Activated CD4-positive, alpha-beta T cell treated with anti-CD3 and anti-CD28 coated beads, Interleukin-2, amount 50 U/mL, for 16 hours (primary cell): Measurements from ENCODE around the gene NCAM2.

Experiments
- DNase-seq: peaks from one replicate; pipeline ENCODE4 v3.0.0-alpha.2; 2020

NCAM2 gene

DNA sequence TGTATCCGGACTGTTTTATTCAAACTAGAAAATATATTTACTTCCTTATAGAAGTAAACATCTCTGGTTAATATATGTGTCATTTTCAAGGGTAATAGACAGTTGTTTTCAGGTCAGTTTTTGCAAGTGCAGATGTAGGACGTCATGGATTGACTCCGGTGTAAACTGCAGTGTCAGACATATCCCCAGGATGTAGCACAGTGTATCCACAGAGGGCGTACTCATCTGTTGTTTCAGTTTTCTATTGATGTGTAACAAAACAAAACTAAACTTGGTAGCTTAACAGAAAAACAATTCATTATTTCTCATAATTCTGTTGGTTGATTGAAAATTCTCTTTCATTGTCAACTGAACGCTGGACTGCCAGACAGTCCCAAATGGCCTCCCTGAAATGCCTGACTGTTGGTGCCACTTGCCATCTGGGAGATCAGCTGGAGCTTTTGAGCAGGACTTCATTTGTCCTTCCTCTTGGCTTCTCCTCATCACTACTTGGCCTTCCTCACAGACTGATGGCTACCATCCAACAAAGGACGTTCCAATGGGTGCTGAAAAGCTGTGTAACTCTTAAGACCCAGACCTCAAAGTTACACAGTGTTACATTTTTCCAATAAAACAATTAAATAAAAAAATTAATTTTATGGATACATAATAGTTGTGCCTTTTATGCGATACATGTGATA lies 181.6 kb downstream of the NCAM2 start:
- DNase-seq, result no peak

- no peak for DNase-seq
Measured at GRCh38 chr21:21182401-21183010, 184.3 kb downstream of the NCAM2 start.

GRCh38 chr21:21183092-21183491 lies 184.9 kb downstream of the NCAM2 start:
- no peak for DNase-seq

GRCh38 chr21:21184771-21185528 lies 186.7 kb downstream of the NCAM2 start:
- no peak for DNase-seq

- no peak for DNase-seq
Measured at GRCh38 chr21:21187579-21187978, 189.4 kb downstream of the NCAM2 start.

GRCh38 chr21:21188513-21189195 lies 190.4 kb downstream of the NCAM2 start:
- DNase-seq, result no peak

DNA sequence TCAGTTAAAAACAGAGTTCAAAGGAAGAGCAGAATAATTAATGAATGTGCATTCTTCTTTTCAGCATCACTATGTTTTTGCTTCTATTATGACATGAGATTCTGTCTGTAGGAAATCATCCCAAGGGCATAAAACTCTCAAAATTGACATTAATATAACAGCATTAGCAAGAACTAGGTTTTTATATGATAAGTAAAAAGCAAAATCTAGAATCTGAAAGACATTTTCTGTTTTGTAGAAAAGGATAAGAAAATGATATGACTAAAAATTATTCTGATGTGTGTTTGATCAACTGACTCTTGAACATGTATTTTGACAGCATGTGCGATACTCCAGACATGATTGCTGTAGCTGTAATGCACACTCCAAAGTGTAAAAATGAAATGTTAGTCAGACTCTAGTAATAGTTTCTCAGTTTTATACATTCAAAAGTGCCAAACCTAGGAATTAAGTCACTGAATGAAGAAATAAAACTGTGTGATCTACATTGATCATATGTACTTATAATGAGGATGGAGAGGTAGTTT lies 197.3 kb downstream of the NCAM2 start:
- DNase-seq, result no peak

DNA sequence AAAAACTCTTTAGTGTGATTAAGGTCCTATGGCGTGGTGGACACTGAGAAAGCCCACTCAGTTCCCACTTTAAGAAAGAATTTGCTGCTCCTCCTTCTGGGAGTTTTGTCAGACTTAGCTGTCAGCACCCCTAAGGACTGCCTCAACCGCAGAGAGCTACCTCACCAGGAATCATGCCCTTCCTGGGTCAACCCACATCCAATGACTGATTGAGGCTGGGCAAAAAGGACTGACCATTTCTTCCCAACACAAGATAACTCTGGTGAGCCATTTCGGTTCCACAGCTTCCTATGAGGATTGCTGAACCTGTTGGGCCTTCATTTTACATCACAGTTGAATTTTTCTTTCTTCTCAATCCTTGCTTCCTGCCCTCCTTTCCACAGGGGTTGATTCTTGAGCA lies 197.9 kb downstream of the NCAM2 start:
- DNase-seq, result no peak

DNA sequence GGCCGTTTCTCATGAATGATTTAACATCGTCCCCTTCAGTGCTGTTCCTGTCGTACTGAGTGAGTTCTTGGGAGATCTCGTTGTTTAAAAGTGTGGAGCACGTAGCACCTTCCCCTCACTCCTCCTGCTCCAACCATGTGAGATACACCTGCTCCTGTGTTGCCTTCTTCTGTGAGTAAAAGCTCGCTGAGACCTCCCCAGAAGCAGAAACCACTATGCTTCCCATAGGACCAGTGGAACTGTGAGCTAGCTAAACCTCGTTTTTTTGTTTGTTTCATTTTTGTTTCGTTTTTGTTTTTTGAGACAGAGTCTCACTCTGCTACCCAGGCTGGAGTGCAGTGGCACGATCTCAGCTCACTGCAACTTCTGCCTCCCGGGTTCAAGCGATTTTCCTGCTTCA lies 198.6 kb downstream of the NCAM2 start:
- no peak for DNase-seq

- DNase-seq, result peak; percentile 5
Measured at GRCh38 chr21:21199342-21200102, 201.3 kb downstream of the NCAM2 start.

DNA sequence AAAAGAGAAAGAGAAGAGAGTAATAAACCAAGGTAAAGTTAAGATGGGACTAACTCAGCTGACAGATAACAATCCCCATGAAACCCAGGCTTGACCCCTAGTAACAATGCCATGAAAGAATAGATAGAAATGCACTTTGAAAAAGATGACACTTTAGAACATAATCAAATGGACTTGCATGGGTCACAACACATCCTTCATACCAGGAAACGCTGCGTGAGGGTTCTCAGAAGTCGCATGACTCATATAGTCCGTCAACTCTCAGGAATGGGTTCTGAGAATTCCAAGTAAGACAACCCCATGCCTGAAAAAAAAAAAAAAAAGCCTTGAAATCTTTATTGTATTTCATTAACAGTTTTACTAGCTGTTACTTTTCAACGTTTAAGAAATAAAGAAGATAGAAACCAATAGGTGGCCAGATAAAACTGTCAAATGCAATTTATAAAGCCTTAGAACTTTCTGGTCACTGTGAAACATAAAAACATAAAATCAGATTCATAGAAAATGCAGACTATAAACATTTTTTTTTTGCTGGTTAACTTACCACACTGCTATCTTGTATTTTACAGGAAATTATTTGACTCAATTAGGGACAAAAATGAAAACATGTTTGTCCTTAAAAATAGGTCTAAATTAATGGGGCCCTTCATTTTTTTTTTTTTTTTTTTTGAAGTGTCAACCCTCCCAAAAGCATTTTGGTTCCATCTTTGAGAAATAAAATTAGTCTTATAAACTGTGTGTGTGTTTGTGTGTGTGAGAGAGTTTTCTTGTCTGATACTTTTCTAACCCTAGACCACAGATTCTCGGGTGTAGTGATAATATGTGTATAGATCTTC lies 202.1 kb downstream of the NCAM2 start:
- peak; percentile 62 for DNase-seq

- no peak for DNase-seq
Measured at GRCh38 chr21:21200939-21201615, 202.9 kb downstream of the NCAM2 start.

DNA sequence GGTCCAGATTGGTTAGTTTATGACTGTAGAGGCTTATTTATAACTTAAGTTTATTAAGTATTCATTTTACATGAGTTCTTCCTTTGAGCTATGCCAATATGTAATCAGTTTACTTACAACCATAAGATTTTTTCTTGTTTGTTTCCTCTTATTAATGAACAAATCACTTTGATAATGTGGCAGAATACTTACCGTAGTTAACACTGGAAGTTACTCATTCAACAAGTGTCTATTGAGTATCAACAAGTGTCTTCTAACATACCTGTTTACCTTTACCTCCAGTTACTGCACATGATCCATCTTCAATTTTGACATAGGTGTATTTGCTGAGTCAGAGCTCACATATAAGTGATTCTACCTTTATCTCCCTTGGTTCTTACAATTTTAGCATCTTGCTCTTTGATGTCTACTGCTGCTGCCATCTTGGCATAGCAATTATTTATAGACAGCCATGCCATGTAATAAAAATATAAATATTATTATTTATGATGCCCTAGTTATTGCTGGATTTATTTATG lies 205.7 kb downstream of the NCAM2 start:
- no peak for DNase-seq

DNA sequence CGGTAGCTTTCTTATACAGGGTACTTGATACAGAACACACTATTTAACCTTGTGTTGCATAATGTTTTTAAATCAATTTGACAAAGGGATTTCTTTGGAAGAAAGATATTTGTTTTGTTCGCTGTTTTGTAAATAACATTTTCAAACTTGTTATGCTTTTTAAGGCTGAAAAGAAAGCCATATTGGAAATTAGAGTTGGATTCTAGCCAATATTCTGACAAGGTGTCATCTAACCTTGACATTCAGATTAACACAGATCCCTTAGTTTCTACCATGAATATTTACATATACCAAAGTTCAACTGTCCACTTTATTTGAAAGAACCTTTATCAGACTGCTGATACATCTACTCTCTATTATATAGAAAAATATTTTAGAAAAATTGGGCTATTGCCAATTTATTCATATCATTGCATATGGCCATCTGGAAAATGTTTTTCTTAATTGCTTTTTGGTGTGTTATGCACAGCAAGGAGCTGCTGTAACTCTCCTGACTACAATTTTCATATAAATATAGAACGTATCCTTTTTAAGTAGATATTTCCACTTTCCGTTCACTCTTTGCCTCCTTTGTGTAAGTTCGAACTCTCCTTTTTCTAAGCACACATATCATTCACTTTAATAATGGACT lies 206.3 kb downstream of the NCAM2 start:
- no peak for DNase-seq

DNA sequence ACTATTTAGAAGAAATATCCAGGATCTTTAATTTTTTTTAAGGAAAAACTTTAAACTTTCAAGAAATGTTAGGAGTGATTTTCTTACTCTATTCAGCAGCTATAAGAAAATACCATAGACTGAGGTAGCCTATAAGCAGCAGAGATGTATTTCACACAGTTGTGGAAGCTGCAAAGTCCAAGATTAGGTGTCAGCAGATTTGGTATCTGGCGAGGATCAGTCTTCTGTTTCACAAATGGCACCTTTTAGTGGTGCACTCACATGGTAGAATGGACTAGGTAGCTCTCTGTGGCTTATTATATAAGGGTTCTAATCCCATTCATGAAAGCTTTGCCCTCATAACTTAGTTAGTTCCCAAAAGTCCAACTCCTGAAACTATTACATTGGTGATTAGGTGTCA lies 207.4 kb downstream of the NCAM2 start:
- no peak for DNase-seq

DNA sequence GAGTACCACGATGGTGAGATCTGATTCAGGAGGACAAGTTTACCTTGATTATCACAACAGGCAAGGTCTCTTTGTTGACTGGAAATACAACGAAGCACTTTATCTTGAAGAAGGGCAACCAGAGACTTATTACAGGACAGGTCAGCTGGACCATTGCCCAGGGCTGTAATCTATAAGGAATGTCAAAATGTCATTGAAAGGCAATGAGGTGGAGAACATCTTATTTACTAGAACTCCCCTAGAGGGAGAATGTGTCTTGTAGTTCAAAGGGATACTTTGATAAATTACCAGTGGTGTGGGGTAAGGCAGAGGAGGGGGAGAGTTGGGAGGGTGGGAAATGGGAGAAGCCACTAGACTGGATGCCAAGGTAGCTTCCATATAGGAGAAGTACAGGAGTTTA lies 212.3 kb downstream of the NCAM2 start:
- no peak for DNase-seq

GRCh38 chr21:21213297-21213696 lies 215.1 kb downstream of the NCAM2 start:
- DNase-seq, result no peak

GRCh38 chr21:21216047-21216446 lies 217.8 kb downstream of the NCAM2 start:
- DNase-seq, result no peak

DNA sequence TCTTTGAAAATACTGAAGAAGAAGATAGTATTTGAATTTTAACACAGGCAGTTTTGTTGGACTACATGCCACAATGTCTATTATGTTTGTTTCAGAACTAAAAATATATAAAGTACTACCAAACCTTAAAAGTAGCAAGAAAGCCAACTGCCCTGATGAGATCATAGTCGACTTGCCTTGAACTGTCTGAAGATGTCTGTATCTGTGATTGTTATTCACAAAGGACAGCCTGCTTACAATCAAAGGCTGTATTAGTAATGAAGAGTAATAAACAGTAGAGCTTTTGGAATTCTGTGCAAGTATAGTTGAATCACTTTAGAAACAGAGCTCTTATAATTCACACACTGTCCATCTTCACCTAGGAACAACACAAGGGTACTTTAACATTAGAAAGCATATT lies 228.3 kb downstream of the NCAM2 start:
- DNase-seq, result no peak

DNA sequence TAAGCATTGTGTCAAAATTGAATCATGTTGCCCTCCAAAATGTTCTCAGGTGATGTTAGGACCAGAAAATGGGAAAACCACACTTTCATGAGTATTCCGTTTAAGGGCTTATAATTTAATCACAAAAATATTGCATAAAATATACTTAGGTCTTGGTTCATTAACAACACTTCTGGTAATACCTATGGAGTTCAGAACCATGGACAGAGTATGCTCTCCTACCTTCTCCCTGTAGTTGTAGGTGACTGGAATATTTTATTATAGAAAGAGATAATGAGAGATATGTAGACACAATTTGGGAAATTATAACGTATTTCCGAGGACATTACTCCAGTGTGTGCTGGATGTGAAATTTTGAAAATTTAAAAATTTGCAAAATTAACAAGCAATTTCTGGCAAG lies 232.5 kb downstream of the NCAM2 start:
- DNase-seq, result no peak
